ENCODE data around the gene TTC22.

Gene TTC22

DNA sequence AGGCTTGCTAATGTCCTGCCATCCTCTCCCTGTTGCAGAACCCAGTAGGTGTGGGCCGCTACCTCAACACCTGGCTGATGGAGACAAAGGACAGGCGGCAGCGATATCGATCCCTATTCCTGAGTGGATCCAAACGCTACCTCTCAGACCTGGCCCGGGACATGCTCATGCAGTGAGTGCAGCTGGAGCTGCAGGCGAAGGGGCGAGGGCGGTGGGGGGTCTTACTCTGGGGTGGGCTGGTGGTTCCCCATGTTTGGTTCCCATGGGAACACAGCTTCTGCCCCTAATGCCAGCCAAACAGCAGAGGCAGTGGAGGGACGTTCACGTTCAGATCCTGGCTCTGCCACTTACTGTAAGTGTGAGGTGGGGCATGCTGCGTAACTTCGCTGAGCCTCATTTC, 15.8 kb upstream of the TTC22 start:
- DNase-seq (ENCODE audit: low read depth), result no peak
- TF ChIP-seq, protein P1, sequence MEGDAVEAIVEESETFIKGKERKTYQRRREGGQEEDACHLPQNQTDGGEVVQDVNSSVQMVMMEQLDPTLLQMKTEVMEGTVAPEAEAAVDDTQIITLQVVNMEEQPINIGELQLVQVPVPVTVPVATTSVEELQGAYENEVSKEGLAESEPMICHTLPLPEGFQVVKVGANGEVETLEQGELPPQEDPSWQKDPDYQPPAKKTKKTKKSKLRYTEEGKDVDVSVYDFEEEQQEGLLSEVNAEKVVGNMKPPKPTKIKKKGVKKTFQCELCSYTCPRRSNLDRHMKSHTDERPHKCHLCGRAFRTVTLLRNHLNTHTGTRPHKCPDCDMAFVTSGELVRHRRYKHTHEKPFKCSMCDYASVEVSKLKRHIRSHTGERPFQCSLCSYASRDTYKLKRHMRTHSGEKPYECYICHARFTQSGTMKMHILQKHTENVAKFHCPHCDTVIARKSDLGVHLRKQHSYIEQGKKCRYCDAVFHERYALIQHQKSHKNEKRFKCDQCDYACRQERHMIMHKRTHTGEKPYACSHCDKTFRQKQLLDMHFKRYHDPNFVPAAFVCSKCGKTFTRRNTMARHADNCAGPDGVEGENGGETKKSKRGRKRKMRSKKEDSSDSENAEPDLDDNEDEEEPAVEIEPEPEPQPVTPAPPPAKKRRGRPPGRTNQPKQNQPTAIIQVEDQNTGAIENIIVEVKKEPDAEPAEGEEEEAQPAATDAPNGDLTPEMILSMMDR (conservative IDR thresholded peaks at IDR 0.05; ENCODE audit: low read depth, low read length), result no peak
- H3K4me3 ChIP-seq (ENCODE audit: low read length), result no peak overlapping the region

DNA sequence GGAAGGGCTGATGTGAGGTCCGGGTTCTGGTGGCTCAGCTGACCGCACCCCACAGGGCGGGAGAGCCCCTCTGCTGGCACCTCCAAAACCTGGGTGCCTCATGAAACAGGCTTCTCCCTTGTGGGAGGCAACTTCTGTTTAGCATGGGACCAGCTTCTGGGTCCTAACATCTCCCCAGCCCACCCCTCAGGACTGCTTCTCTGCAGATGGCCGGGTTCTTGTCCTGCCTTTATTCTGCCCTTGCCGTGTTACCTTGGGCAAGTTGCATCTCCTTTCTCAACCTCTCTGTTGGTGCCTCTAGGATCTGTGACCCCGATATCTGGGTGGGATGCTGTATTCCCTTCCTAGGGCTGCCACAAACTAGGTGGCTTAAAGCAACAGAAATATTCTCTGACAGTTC, 15.0 kb upstream of the TTC22 start:
- no peak for DNase-seq (ENCODE audit: low read depth)
- TF ChIP-seq, protein P1 (conservative IDR thresholded peaks at IDR 0.05; ENCODE audit: low read depth, low read length), result no peak
- no peak overlapping the region for H3K4me3 ChIP-seq (ENCODE audit: low read length)

DNA sequence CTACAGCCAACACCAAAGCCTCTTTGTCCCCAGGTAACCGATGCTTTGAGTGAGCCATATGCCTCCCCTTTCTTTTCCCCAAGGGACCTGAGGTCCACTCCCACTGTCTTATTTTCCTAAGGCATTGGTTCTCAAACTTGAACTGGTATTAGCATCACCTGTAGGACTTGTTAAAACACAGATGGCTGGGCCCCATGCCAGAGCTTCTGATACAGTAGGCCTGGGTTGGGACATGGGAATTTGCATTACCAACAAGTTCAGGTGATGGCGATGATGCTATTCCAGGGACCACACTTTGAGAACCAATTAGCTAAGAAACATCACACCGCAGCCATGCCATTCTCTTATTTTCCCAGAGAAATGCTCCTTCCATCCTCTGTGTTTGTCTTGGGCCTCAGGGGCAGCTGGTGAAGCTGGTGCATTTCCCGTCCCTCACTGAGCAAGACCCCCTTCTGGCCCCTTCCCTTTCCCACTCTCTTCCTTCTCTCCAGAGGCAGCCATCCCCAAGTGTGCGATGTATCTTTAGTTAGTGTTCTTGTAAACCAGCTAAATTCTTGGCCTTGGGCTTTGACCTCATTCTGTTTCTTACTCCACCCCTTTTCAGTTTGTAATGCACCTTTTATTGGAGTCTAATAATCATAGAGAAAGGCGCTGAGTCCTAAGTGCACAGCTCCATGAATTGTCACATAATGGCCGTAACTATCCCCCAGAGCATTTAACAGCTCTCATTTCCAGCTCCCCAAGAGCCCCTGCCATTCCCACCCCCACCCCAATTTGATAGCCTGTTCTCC, 14.2 kb upstream of the TTC22 start:
- TF ChIP-seq, protein P1 (conservative IDR thresholded peaks at IDR 0.05; ENCODE audit: low read depth, low read length), result no peak
- no peak overlapping the region for H3K4me3 ChIP-seq (ENCODE audit: low read length)
- no peak for DNase-seq (ENCODE audit: low read depth)

DNA sequence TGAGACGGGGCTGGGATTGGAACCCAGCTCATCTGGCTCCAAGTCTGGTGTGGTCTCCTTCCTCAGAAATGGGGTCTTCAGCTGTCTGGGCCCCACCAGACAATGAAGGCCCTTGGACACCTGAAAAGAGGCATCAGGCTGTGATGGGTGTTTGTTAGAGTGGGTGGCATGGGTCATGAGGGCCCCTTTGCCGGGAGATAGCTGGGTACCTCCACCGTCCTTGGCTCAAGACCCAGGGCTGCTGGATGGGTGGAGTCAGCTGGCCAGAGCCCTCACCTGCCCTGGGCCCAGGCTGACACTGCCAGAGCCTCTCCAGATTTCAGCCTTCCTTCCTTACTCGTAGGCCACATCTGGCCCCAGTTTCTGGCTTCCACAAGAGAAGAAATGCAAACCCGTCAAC, 13.4 kb upstream of the TTC22 start:
- TF ChIP-seq, protein P1 (conservative IDR thresholded peaks at IDR 0.05; ENCODE audit: low read depth, low read length), result no peak
- DNase-seq (ENCODE audit: low read depth), result no peak
- no peak overlapping the region for H3K4me3 ChIP-seq (ENCODE audit: low read length)

DNA sequence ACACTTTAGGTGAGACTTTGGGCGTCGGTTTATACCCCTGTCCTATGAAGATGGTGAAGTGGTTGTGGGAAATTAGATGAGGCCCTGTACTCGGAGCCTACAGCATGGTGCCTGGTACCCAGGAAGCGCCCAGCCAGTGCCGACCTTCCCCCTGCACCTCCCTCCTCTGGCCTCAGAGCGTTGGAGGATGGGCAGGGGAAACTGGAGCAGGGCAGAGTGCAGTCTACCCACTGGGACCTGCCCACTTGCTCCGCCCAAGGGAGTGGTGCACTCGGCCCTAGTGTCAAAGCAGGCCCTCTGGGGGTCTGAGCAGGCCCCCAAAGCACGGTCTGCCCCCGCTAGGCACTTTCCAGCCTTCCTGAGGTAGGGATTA, 13.0 kb upstream of the TTC22 start:
- no peak overlapping the region for H3K4me3 ChIP-seq (ENCODE audit: low read length)
- no peak for DNase-seq (ENCODE audit: low read depth)
- TF ChIP-seq, protein P1 (conservative IDR thresholded peaks at IDR 0.05; ENCODE audit: low read depth, low read length), result no peak

DNA sequence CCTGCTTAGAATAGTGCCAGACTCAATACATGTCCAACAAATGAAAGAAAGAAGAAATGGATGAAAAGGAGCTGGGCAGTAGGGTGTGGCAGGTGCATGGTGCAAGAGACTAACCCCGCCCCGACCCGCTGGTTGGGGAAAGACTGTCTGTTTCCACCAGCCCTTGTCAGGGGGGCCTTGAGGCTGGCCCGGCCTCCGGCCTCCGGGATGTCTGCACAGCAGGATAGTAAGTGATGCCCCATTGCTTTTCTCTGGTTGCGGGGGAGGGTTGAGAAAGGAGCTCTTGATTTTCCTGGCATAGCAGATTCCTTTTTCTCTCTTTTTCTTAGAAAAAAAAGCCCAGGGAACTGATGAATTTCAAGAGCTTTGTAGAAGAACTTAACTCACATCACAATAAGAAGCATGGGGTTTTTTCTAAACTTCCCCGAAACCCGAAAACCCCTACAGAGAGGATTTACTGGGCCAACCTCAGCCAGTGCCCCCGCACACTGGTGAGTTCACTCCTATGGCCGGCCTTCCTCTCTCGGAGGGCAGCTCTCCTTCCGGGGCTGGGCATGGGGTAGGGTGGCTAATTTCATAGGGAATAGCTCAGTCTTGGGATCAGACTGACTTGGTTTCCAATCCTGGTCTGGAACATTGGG, 12.5 kb upstream of the TTC22 start:
- TF ChIP-seq, protein P1 (conservative IDR thresholded peaks at IDR 0.05; ENCODE audit: low read depth, low read length), result no peak
- no peak for DNase-seq (ENCODE audit: low read depth)
- no peak overlapping the region for H3K4me3 ChIP-seq (ENCODE audit: low read length)

All from retinal pigment epithelial cell (primary cell).